Measurements from ENCODE around the gene CRY1. TPM values are rescaled to one million over a fixed set of nuclear protein-coding genes. Genes with fewer than 3 reads are reported as not detected.

The CRY1 gene
- total and polyA plus RNA-seq, 9 of the 15 experiments (the other 6 are each of a cell fraction or from before 2014, with no cell fraction given) = 8.7 to 33.3 (median 25.2) TPM

DNA sequence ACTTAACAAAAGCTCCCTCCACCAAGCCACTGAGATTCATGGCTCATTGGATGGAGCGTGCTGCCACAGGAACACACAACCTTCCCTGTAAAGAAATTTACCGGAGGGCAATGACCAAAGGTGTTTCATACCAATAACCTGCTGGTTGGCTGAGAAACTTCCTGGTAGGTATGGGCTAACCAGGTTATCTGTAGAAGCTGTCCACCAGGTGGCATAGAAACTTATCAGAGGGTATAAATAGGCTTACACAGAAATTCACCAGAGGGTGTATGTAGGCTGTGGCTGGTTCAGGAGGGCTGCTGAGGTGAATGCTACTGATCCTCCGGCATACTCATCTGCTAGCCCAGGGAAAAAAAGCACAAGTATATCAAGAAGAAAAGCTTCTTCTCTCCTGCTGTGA lies 79.3 kb downstream of the CRY1 start:
- H3K4me1 ChIP-seq (replicated peaks in 1 of 2; ENCODE audit: control insufficient read depth in 2 of 2, insufficient read depth in 2 of 2, low read length in 2 of 2) = no peaks in the 10 kb centered on the region
- in situ Hi-C loops (cut with MboI) = no loop called here
- no peaks in the 10 kb centered on the region for H3K27me3 ChIP-seq (ENCODE audit: control insufficient read depth in 2 of 2, insufficient read depth in 2 of 2, low read length in 2 of 2)
- POLR2A ChIA-PET = interaction anchor here (0.7 kb wide), 1 partner anchor 24 kb away, joined by 4 read pairs; no protein-coding TSS in a partner anchor
- no peak overlapping the region for H3K4me2 ChIP-seq (ENCODE audit: insufficient read depth, low read length)
- 77% methylated on average over 3 of the region's 3 CpGs for WGBS (ENCODE audit: insufficient coverage, low coverage, missing lambda C conversion rate)
- H3K27ac ChIP-seq (ENCODE audit: extremely low read depth, low read depth, low read length) = no peak overlapping the region
- CTCF ChIA-PET (ENCODE audit: low intra/inter-chr PET ratio) = no interaction called here
- no peaks in the 10 kb centered on the region for H3K9me3 ChIP-seq (replicated peaks; ENCODE audit: control insufficient read depth, insufficient read depth, low read depth, low read length)
- intact Hi-C loops (cut with micrococcal nuclease) = no loop called here
- no peak overlapping the region for H3K9ac ChIP-seq (ENCODE audit: insufficient read depth in 1 of 2, low read depth in 2 of 2, low read length in 2 of 2)
- H4K20me1 ChIP-seq (replicated peaks; ENCODE audit: control insufficient read depth, insufficient read depth, low read length) = no peaks in the 10 kb centered on the region; the same call in 1 of the 2 replicates
- no peak overlapping the region for H2AFZ ChIP-seq (ENCODE audit: low read depth, low read length)
- no peaks in the 10 kb centered on the region for H3K79me2 ChIP-seq (ENCODE audit: control insufficient read depth, insufficient read depth, low read length)
- no peaks in the 10 kb centered on the region for H3K9me1 ChIP-seq (ENCODE audit: control insufficient read depth, insufficient read depth, low read length)
- ATAC-seq (peak; percentile 47; the same call in 2 of the 3 replicates), FAIRE-seq (peak; percentile 74), DNase-seq (ENCODE audit: extremely low read depth in 1 of 4, low spot score in 3 of 4) (peak in 3 of 4 experiments; percentile 6 to 12 (median 10))
- H3K4me3 ChIP-seq = no peak overlapping the region
- TF ChIP-seq, protein P1, sequence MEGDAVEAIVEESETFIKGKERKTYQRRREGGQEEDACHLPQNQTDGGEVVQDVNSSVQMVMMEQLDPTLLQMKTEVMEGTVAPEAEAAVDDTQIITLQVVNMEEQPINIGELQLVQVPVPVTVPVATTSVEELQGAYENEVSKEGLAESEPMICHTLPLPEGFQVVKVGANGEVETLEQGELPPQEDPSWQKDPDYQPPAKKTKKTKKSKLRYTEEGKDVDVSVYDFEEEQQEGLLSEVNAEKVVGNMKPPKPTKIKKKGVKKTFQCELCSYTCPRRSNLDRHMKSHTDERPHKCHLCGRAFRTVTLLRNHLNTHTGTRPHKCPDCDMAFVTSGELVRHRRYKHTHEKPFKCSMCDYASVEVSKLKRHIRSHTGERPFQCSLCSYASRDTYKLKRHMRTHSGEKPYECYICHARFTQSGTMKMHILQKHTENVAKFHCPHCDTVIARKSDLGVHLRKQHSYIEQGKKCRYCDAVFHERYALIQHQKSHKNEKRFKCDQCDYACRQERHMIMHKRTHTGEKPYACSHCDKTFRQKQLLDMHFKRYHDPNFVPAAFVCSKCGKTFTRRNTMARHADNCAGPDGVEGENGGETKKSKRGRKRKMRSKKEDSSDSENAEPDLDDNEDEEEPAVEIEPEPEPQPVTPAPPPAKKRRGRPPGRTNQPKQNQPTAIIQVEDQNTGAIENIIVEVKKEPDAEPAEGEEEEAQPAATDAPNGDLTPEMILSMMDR (IDR thresholded peaks at IDR 0.05 in 2 of 3, conservative IDR thresholded peaks at IDR 0.05 in 1 of 3; ENCODE audit: insufficient read depth in 2 of 3, low read depth in 1 of 3, low read length in 3 of 3) = peak in 2 of 3 experiments; percentile 9 to 17; a peak in 2 of 6 replicates
- TF ChIP-seq, protein P2, sequence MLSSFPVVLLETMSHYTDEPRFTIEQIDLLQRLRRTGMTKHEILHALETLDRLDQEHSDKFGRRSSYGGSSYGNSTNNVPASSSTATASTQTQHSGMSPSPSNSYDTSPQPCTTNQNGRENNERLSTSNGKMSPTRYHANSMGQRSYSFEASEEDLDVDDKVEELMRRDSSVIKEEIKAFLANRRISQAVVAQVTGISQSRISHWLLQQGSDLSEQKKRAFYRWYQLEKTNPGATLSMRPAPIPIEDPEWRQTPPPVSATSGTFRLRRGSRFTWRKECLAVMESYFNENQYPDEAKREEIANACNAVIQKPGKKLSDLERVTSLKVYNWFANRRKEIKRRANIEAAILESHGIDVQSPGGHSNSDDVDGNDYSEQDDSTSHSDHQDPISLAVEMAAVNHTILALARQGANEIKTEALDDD (IDR thresholded peaks at IDR 0.05) = peak; percentile 51
- no peak for TF ChIP-seq ZNF507 (tag; conservative IDR thresholded peaks at IDR 0.05)
- BruUV-seq (replicated peaks) = no TSS peak
- peaks cover 11% of the 10 kb centered on the region for H3K36me3 ChIP-seq (ENCODE audit: control insufficient read depth, insufficient read depth, low read length)

All from K562 (cell line).